ENCODE data around the gene HLA-G.
"Not testable (repeated sequence)": the region's sequence is repeated elsewhere in the genome, so short reads cannot be mapped to it uniquely, and the experiment has no call there.

Gene HLA-G

DNA sequence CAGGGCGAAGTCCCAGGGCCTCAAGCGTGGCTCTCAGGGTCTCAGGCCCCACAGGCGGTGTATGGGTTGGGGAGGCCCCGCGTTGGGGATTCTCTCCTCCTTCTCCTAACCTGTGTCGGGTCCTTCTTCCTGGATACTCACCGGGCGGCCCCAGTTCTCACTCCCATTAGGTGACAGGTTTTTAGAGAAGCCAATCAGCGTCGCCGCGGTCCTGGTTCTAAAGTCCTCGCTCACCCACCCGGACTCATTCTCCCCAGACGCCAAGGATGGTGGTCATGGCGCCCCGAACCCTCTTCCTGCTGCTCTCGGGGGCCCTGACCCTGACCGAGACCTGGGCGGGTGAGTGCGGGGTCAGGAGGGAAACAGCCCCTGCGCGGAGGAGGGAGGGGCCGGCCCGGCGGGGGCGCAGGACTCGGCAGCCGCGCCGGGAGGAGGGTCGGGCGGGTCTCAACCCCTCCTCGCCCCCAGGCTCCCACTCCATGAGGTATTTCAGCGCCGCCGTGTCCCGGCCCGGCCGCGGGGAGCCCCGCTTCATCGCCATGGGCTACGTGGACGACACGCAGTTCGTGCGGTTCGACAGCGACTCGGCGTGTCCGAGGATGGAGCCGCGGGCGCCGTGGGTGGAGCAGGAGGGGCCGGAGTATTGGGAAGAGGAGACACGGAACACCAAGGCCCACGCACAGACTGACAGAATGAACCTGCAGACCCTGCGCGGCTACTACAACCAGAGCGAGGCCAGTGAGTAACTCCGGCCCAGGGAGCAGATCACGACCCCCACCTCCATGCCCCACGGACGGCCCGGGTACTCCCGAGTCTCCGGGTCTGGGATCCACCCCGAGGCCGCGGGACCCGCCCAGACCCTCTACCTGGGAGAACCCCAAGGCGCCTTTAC, at the start of gene HLA-G:
TSS of gene HLA-G (plus strand) at position 247 of the 892 bp plus-strand sequence. CDS start at position 267, 20 bp downstream.
- no peak for DNase-seq

- DNase-seq: not testable (repeated sequence)
These were observed 47.5 kb upstream of the HLA-G start for GRCh38 chr6:29780019-29780698.

DNA sequence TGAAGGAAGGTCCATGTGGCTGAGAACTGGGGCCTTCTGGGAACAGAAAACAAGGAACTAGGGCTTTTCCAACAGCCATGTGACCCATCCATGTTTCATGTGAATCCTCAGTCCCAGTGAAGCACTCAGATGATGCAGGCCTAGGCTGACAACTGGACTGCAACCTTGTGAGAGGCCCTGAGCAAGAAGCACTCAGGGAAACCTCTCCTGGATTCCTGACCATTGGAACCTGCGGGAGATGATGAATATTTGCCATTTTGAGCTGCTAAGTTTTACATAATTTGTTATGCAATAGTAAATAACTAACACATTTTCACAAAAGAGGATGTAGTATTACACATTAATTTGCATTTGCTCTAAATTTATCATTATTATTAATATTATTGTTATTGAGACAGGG, 38.4 kb upstream of the HLA-G start:
- DNase-seq: no peak

GRCh38 chr6:29790626-29791025, 37.0 kb upstream of the HLA-G start:
- DNase-seq: no peak

DNA sequence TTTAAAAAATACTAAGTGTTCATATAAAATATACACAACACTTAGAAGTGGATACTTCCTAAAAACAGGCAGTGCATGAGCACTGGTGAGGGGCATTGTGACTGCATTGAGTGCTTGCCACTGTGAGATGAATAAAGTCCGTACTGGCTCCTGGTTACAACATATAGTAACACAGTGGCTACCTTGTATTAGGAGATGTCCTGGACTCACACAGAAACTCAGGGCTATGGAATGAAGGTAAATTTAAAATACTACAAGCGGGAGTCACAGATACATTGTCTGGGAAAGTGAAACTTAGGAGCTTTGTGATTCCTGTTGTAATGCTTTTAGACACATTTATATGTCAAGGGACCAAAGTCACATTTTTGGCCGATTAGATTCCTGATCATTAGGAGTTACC, 36.5 kb upstream of the HLA-G start:
- no peak for DNase-seq

DNA sequence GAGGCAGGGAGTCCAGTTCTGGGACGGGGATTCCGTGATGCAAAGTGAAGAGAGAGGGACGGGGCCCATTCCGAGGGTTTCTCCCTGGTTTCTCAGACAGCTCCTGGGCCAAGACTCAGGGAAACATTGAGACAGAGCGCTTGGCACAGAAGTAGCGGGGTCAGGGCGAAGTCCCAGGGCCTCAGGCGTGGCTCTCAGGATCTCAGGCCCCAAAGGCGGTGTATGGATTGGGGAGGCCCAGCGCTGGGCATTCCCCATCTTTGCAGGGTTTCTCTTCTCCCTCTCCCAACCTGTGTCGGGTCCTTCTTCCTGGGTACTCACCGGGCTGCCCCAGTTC, 35.9 kb upstream of the HLA-G start:
- no peak for DNase-seq

- DNase-seq: no peak
These were observed 35.2 kb upstream of the HLA-G start for GRCh38 chr6:29792123-29793035.

DNA sequence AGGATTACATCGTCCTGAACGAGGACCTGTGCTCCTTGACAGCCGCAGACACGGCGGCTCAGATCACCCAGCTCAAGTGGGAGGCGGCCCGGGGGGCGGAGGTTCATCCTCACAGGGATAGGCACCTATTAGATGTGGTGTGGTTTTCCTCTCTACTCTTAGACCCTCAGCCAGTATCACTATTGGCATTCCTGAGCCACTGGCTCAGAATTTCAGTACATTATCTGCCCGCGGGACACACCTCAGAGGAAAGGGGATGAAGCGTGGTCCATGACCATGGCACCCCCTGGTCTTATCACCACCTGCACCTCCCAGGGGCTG, 34.6 kb upstream of the HLA-G start:
- no peak for DNase-seq

- no peak for DNase-seq
These were observed 33.8 kb upstream of the HLA-G start for GRCh38 chr6:29793796-29794195.

DNA sequence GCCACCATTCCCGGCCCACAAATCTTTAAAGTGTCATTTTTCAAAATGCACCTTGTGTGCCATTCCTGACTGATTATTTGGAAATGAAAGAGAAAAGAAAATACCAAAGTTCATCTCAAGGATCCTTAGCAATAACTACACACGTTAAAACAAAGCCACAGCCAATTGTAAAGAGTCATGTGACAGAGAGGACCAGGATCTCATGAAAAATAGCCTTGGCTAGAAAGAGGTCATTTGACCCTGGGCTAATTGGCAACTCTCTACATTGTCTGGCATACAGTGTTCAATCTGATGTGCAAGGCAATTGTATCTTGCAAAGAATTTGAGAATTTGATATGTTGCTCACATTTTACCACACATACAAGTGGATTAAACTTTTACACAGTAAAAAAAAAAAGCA, 31.6 kb upstream of the HLA-G start:
- no peak for DNase-seq

DNA sequence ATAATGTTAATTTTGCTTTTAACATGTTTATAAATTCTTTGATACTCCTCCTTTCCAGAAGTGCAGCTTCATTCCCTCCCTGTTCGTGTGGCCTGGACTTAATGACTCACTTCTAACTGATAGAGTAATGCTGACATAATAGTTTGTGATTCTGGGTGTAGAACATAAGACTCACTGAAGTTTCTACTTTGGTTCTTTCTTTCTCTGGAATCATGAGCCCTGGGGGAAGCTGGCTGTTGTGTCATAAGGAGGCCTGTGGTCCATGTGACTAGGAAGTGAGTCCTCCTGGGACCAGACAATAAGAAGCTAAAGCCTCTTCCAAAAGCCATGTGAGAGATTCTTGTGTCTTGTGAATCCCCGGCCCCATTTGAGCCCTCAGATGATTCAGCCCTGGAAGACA, 30.5 kb upstream of the HLA-G start:
- peak; percentile 18 for DNase-seq

GRCh38 chr6:29797966-29798365, 29.7 kb upstream of the HLA-G start:
- DNase-seq: no peak

DNA sequence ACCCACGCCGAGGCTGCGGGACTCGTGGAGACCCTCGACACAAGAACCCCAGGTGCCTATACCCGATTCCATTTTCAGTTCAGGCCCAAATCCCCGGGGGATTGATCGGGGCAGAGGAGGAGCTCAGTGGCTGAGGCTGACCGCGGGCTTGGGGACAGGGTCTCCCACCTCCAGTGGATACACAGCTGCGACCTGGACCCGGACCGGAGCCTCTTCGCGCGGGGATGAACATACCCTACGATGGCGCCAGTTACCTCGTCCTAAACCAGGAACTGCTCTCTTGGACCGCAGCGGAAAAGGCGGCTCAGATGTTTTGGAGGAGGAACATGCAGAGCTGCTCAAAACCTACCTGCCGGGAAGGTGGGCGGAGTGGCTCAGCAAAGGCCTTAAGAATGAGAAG, 27.4 kb upstream of the HLA-G start:
- DNase-seq: no peak

DNA sequence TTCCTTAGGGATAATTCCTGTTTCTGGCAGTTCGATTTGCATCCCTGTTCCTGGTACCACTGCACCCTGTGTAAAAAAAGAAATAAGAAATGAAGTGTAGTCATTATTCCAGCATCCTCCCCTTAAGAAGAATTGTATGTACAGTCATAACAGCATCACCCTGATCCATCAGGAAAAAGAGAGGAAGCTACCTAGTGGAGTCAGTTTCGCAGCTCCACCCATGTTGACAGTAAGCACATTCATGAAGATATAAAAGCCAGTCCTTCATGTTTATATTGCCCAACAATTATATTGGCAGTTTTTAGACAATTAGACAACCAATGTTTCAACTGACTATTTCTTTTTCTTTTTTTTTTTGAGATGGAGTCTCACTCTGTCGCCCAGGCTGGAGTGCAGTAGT, 21.2 kb upstream of the HLA-G start:
- no peak for DNase-seq

DNA sequence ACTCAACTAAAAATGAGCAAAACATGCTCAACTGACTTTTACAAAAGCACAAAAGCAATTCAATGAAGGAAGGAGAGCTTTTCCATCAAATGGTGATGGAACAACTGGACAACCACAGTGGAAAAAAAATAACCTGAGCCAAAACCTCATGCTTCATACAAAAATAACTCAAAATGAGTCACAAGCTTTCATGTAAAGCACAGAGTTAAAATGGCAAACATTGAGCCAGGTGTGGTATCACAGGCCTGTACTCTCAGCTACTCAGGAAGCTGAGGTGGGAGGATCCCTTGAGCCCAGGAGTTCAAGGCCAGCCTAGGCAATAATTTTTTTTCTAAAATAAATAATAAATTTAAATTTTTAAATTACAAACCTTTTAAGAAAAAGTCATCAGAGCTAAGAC, 18.4 kb upstream of the HLA-G start:
- DNase-seq: no peak

DNA sequence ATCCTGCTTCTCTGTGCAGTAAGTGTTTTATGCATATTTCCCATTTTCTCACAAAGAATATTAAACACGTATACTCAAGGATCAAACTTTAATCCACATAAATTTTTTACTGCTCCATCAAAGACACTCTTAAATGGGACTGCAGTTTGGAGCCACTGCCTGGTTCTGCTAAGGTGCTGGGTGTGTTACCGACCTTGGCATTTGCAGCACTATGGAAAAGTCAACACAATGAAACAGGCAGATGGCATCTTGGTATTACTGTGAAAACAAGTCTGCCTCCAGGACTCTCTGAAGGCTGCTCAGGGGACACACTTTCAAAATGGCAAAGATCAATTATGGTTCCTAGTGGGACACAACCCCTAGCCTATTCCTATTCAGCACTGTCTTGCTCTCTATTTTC, 17.3 kb upstream of the HLA-G start:
- no peak for DNase-seq

DNA sequence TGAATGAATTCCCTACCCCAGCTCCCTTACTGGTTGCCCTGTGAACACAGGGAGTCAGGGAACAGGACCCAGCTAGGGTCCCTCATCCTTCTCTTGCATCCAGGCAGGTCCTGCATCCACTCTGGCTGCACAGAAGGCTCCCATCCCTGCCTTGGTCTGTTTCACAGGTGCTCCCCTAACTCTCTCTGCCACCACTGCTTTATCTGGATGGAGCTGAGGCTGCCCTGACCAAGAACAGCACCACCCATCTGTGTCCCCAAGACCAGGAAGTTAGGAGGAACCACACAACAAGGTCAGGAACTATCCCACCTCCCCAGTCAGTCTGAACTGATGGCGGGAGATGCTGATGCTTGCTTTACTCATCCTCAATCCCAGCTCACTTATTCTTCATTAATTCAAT, 16.2 kb upstream of the HLA-G start:
- no peak for DNase-seq

GRCh38 chr6:29813066-29813465, 14.6 kb upstream of the HLA-G start:
- no peak for DNase-seq

GRCh38 chr6:29813809-29814208, 13.8 kb upstream of the HLA-G start:
- no peak for DNase-seq

DNA sequence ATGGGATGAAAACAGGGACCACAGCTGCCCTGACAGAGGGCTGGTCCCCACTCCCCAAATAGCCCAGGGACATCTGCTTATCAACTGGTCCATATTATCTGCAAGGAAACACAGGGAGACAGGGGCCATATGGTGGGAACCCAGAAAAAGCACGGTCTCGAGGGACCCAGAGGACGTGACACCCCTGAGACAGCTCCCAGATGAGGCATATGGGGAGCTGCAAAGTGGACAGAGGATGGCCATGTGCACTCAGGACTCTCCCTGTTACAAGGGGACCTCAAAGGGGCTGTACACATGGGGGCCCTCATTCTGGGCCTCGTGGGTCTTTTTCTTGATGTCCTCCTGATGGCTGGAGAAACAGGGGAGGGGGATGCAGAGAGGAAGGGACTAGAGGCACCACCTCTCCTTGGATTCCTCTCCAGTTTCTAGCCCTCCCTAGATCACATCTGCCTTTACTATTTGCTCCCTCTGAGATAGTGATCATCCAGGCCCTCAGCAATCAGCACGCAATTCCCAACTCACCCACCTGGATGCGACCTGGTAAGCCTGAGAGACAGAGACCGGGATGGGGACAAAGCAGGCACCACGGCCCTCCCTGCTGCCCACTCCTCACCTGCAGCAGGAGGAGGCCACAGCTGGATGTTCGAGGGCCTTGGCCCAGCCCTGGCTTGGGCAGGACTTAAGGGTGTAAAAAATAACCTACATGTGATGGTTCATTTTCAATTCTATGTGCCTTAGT, 13.1 kb upstream of the HLA-G start:
- no peak for DNase-seq

DNA sequence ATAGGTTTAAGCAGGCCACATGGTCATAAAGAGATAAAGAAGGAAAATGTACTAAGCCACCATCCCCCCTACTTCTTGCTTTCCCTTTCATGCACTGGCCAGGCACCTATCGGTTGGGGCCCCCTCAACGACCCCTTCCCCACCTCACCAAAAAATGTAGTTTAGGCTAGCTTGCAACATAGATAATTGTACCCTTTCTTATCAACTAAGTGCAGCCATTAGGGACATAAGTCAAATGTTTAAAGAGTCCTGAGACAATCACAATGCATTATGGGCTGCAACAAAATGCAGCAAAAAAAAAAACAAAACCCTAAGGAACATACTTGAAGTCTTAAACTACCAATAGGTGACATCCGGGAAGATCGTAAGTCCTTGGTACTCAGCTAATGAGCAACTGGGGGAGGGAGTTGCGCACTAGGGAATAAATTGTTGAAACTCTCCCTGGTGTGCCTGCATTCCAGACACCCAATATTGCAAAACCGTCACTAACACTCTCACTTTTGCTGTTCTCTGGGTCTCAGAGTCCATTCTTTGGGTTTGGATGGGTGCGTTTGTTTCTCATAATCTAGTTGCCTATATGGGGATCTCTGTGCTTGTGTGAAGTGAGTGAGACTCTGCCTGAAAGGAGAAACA, 12.4 kb upstream of the HLA-G start:
- no peak for DNase-seq

- DNase-seq: no peak
These were observed 11.6 kb upstream of the HLA-G start for GRCh38 chr6:29816030-29816429.

Data from amniotic stem cell (primary cell).